ENCODE measurements around the gene APEH.

DNA sequence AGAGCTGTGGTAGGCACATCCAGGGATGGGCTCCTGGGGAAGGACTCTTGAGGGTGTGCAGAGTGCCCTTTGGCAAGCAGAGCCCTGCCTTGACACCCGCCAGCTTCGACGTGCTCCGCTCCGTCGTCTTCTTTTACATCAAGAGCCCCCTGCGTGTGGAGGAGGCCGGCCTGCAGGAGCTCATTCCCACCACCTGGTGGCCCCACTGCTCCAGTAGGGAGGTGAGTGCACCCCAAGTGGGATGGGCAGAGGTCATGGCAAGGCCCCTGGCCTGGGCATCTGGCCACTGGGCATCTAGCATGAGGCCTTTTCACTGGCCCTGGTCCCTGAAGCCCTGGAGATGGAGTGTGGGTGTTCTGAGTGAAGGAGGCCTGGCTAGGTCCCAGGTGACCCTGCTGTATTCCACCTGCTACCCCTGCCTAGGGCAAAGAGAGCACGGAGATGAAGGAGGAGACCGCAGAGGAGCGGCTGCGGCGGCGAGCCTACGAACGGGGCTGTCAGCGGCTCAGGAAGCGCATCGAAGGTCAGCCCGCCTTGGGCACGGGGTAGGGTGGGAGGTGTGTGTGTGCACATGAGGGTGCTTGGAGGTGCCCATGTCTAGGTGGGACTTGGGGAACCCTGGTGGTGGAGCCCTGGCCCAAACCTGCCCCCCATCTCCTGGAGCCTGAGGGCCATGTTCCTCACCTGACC, 27.4 kb downstream of the APEH start:
- no peak for TF ChIP-seq POLR2AphosphoS5 (IDR thresholded peaks at IDR 0.05; ENCODE audit: borderline replicate concordance, low read depth, low read length)
- no peak for TF ChIP-seq EZH2 (IDR thresholded peaks at IDR 0.05)
- TF ChIP-seq FOXP2 (optimal IDR thresholded peaks at IDR 0.05; ENCODE audit: control extremely low read depth, extremely low read length, insufficient read depth), result no peak

All from SK-N-MC (cell line).